Thoracic aorta (tissue), 2 donors: ENCODE data around the gene PSMC6. TPM values are rescaled to one million over a fixed set of nuclear protein-coding genes. Genes with fewer than 3 reads are reported as not detected.

Experiments
- ATAC-seq: fragments of 150-250 bp; one replicate; pipeline ENCODE4 v1.8.0; 2017; ENCODE audit warnings: low read depth; ENCODE audit not compliant: insufficient number of reproducible peaks, low FRiP score
- DNase-seq: peaks from one replicate; pipeline ENCODE4 v3.0.0-alpha.2; 2020; ENCODE audit warnings: low spot score
- H3K27ac ChIP-seq, 2 donors: fragments of 200-600 bp; sonication (generic); 1 replicate in 1 of 2; 2 replicates in 1 of 2; pipeline ENCODE4 v1.5.1; 2016; ENCODE audit warnings: mild to moderate bottlenecking in 2 of 2, moderate library complexity in 2 of 2
- H3K27me3 ChIP-seq: fragments of 200-600 bp; sonication (generic); replicated peaks from 2 replicates; pipeline ENCODE4 v1.6.0; 2016; ENCODE audit warnings: mild to moderate bottlenecking; ENCODE audit not compliant: insufficient read depth
- H3K36me3 ChIP-seq: fragments of 200-600 bp; sonication (generic); one replicate; pipeline ENCODE4 v1.5.1; 2016
- H3K4me1 ChIP-seq, 2 donors: fragments of 200-600 bp; sonication (generic); 1 replicate in 1 of 2; 2 replicates in 1 of 2; pipeline versions ENCODE4 v1.5.1 to v1.6.0; 2016; ENCODE audit warnings: low read depth in 2 of 2, mild to moderate bottlenecking in 1 of 2; ENCODE audit not compliant: control insufficient read depth in 1 of 2
- H3K4me3 ChIP-seq: fragments of 200-600 bp; sonication (generic); 2 replicates; pipeline ENCODE4 v1.5.1; 2016; ENCODE audit warnings: mild to moderate bottlenecking
- H3K9me3 ChIP-seq: fragments of 200-600 bp; sonication (generic); 2 replicates; pipeline ENCODE4 v1.5.1; 2016
- total RNA-seq, 2 donors: library from RNA; depleted of rRNA; stranded (reverse); fragments of >200 nt; gene quantifications; one replicate each; pipeline versions ENCODE4 v1.1.0 to v1.2.3, GENCODE V29; 2016
- TF ChIP-seq, protein P1 (sequence below): fragments of 200-600 bp; sonication (generic); IDR thresholded peaks from one replicate; pipeline ENCODE4 v1.5.1; 2019; ENCODE audit warnings: antibody characterized with exemption

Gene PSMC6
- 10 to 100 TPM; 59.0 to 89.0 TPM for total RNA-seq

GRCh38 chr14:52706724-52707706, at the start of gene PSMC6:
Gene PSMC6 (plus strand): TSS chr14:52707200. CDS start chr14:52707220, 20 bp downstream.
- no peaks in the 10 kb centered on the region for H3K27me3 ChIP-seq
- H3K9me3 ChIP-seq = no peaks in the 10 kb centered on the region
- H3K27ac ChIP-seq = peak within 1 kb of the TSS; percentile 73 to 87
- ATAC-seq (peak; percentile 94), DNase-seq (peak; percentile 74)
- H3K4me3 ChIP-seq = peak within 1 kb of the TSS; percentile 87
- TF ChIP-seq, protein P1, sequence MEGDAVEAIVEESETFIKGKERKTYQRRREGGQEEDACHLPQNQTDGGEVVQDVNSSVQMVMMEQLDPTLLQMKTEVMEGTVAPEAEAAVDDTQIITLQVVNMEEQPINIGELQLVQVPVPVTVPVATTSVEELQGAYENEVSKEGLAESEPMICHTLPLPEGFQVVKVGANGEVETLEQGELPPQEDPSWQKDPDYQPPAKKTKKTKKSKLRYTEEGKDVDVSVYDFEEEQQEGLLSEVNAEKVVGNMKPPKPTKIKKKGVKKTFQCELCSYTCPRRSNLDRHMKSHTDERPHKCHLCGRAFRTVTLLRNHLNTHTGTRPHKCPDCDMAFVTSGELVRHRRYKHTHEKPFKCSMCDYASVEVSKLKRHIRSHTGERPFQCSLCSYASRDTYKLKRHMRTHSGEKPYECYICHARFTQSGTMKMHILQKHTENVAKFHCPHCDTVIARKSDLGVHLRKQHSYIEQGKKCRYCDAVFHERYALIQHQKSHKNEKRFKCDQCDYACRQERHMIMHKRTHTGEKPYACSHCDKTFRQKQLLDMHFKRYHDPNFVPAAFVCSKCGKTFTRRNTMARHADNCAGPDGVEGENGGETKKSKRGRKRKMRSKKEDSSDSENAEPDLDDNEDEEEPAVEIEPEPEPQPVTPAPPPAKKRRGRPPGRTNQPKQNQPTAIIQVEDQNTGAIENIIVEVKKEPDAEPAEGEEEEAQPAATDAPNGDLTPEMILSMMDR = no peak
- peaks cover 16% of the 10 kb centered on the region for H3K36me3 ChIP-seq
- H3K4me1 ChIP-seq = peaks cover 17 to 26% of the 10 kb centered on the region in 2 donors

DNA sequence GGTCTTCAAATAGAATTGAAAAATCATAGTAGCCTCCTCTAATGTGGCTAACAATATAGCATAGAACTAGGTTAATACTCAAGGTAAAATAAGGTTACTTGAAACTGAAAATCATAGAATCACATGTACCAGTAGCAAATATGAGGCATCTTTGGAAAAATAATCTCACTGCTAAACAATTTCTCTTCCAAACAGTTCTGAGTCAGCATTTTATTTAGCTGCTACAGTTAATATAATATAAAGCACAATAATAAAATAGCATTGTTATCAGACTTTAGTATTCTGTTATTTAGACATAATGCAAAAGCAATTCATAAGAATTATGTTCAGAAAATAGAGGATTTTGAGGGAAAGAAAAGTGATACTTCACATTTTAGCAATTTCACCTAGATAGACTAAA, 46.7 kb upstream of the PSMC6 start:
- H3K36me3 ChIP-seq = peaks cover 7% of the 10 kb centered on the region
- H3K4me3 ChIP-seq = no peak overlapping the region
- no peak overlapping the region for H3K27ac ChIP-seq
- no peaks in the 10 kb centered on the region for H3K9me3 ChIP-seq
- TF ChIP-seq, protein P1 = no peak
- H3K4me1 ChIP-seq = no peaks in the 10 kb centered on the region
- H3K27me3 ChIP-seq = no peaks in the 10 kb centered on the region
- no peak for DNase-seq
- no peak for ATAC-seq

GRCh38 chr14:52660832-52661231, 46.2 kb upstream of the PSMC6 start:
- TF ChIP-seq, protein P1 = no peak
- no peak overlapping the region for H3K4me3 ChIP-seq
- H3K36me3 ChIP-seq = peaks cover 7% of the 10 kb centered on the region
- no peaks in the 10 kb centered on the region for H3K9me3 ChIP-seq
- no peak overlapping the region for H3K27ac ChIP-seq
- H3K4me1 ChIP-seq = no peaks in the 10 kb centered on the region
- DNase-seq (no peak), ATAC-seq (no peak)
- H3K27me3 ChIP-seq = no peaks in the 10 kb centered on the region

GRCh38 chr14:52661314-52661713, 45.7 kb upstream of the PSMC6 start:
- no peaks in the 10 kb centered on the region for H3K9me3 ChIP-seq
- H3K27me3 ChIP-seq = no peaks in the 10 kb centered on the region
- H3K4me3 ChIP-seq = no peak overlapping the region
- H3K27ac ChIP-seq = no peak overlapping the region
- DNase-seq (no peak), ATAC-seq (no peak)
- peaks cover 7% of the 10 kb centered on the region for H3K36me3 ChIP-seq
- TF ChIP-seq, protein P1 = no peak
- no peaks in the 10 kb centered on the region for H3K4me1 ChIP-seq

DNA sequence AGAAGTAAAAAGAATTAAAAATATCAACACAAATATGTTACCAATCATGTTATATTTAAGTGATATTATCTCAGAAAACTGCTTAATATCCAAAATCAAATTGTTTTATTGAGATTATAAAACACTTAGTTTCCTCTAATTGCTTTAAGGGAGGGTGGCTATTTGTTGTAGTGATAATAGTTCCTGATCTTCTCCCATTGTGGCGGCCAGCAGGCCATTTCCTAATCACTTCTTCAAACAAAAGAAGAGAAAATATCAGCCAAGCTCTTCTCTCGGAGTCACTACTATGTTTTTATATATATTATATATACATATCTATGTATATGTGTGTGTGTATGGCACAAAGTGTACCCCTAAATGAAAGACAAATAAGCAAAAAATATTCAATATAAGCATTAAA, 43.1 kb upstream of the PSMC6 start:
- TF ChIP-seq, protein P1 = no peak
- Histone ChIP-seq H3K4me1 (no peaks in the 10 kb centered on the region), H3K36me3 (peaks cover 7% of the 10 kb centered on the region), H3K4me3 (no peak overlapping the region), H3K27ac (no peak overlapping the region), H3K27me3 (no peaks in the 10 kb centered on the region), H3K9me3 (no peaks in the 10 kb centered on the region)
- ATAC-seq (no peak), DNase-seq (no peak)
